ENCODE results near the gene C1QL1.
"Not testable (repeated sequence)": the region's sequence is repeated elsewhere in the genome, so short reads cannot be mapped to it uniquely, and the experiment has no call there.

The C1QL1 gene

DNA sequence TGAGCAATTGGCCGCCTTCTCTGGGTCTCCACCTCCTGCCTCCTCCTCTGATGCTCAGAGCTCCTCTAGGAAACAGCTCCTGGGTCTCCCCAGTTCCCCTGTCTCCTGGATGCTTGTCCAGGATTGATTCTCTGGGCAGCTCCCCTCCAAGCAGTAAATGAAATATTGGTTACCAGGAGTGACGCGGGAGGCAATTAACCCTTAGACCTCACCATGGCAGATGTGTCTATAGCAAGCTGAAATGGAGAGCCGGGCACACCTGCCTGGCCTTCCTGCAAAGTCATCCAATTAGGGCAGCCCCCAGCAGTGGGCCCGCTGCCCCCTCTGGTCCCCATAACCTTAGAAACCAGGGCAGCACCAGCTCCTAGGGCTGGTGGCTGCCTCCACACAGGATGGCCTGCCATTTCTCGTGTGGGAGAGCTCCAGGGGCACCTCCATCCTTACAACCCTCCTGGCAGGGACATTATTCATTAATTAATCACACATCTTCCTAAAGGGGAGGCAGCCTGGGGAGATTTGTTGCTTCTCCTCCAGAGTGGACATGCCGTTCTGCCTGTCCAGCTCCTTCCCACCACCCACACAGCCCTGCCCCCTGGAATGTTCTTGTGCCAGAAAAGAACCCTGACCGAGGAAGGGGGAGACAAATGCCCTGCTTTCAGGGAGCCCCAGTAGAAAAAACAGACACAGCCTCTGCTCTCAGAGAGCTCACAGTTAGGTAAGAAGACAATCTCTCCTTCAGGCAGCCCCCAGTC lies 12.3 kb downstream of the C1QL1 start:
- Histone ChIP-seq H2BK5ac (ENCODE audit: low read length) (no peak overlapping the region), H3K79me1 (ENCODE audit: low read length) (no peaks in the 10 kb centered on the region), H3K56ac (ENCODE audit: low read length) (no peak overlapping the region), H4K5ac (ENCODE audit: low read length) (no peak overlapping the region), H3K18ac (ENCODE audit: low read length) (no peak overlapping the region), H3K4me1 (ENCODE audit: control insufficient read depth, low read depth, low read length) (no peaks in the 10 kb centered on the region), H3K4me3 (ENCODE audit: low read length) (no peak overlapping the region), H3K23ac (ENCODE audit: low read length) (no peak overlapping the region), H3K9ac (ENCODE audit: low read length) (no peak overlapping the region), H3K27me3 (ENCODE audit: insufficient read depth, low read length, poor library complexity) (no peaks in the 10 kb centered on the region), H3K4me2 (ENCODE audit: low read length) (no peak overlapping the region), H3K79me2 (ENCODE audit: control insufficient read depth, insufficient read depth, low read length) (no peaks in the 10 kb centered on the region), H3K4ac (ENCODE audit: low read depth, low read length) (no peak overlapping the region), H3K27ac (ENCODE audit: low read depth, low read length) (no peak overlapping the region), H2BK15ac (replicated peaks; ENCODE audit: low read depth) (no peak overlapping the region), H3K36me3 (ENCODE audit: control insufficient read depth, insufficient read depth, low read length) (no peaks in the 10 kb centered on the region), H4K8ac (ENCODE audit: low read depth, low read length) (no peak overlapping the region), H2BK120ac (ENCODE audit: low read depth, low read length) (no peak overlapping the region), H2AK5ac (ENCODE audit: low read length) (no peak overlapping the region)
- DNase-seq, result no peak
- WGBS (ENCODE audit: extremely low coverage, insufficient coverage, low lambda C conversion rate), result no CpG with 5 or more reads among the region's 8 CpGs

DNA sequence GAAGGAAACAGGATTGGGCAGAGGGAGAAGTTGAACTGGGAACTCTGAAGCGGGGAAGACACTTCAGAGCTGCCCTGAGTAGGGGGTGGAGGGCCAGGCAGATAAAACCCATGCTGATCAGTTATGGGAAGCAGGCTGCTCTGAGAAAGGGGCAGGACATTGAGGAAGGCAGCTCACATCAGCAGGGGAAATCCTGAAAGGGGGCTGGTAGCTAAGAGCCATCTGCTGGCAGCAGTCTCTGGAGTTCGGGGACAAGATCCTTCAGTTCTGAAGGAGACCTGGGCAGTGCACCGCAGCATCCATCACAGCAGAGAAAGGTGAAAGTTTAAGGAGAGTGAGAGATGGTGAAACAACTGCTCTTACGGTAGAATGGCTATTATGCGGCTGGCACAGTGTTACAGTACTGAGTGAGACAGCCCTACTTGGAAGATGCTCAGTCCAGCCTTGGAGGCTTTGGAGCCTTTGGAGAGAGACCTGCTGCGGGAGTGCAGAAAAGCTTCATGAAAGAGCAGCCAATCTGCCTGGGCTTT lies 15.1 kb downstream of the C1QL1 start:
- Histone ChIP-seq H3K18ac (ENCODE audit: low read length) (no peak overlapping the region), H3K9ac (ENCODE audit: low read length) (no peak overlapping the region), H2BK5ac (ENCODE audit: low read length) (no peak overlapping the region), H3K36me3 (ENCODE audit: control insufficient read depth, insufficient read depth, low read length) (no peaks in the 10 kb centered on the region), H2BK120ac (ENCODE audit: low read depth, low read length) (no peak overlapping the region), H3K79me1 (ENCODE audit: low read length) (no peaks in the 10 kb centered on the region), H3K56ac (ENCODE audit: low read length) (no peak overlapping the region), H3K4me3 (ENCODE audit: low read length) (no peak overlapping the region), H3K4me1 (ENCODE audit: control insufficient read depth, low read depth, low read length) (peaks cover 3% of the 10 kb centered on the region), H3K27me3 (ENCODE audit: insufficient read depth, low read length, poor library complexity) (no peaks in the 10 kb centered on the region), H3K4me2 (ENCODE audit: low read length) (no peak overlapping the region), H4K8ac (ENCODE audit: low read depth, low read length) (no peak overlapping the region), H2AK5ac (ENCODE audit: low read length) (no peak overlapping the region), H2BK15ac (replicated peaks; ENCODE audit: low read depth) (no peak overlapping the region), H4K5ac (ENCODE audit: low read length) (no peak overlapping the region), H3K4ac (ENCODE audit: low read depth, low read length) (no peak overlapping the region), H3K79me2 (ENCODE audit: control insufficient read depth, insufficient read depth, low read length) (no peaks in the 10 kb centered on the region), H3K27ac (ENCODE audit: low read depth, low read length) (no peak overlapping the region), H3K23ac (ENCODE audit: low read length) (no peak overlapping the region)
- peak; percentile 49 for DNase-seq
- no CpG with 5 or more reads among the region's 6 CpGs for WGBS (ENCODE audit: extremely low coverage, insufficient coverage, low lambda C conversion rate)

DNA sequence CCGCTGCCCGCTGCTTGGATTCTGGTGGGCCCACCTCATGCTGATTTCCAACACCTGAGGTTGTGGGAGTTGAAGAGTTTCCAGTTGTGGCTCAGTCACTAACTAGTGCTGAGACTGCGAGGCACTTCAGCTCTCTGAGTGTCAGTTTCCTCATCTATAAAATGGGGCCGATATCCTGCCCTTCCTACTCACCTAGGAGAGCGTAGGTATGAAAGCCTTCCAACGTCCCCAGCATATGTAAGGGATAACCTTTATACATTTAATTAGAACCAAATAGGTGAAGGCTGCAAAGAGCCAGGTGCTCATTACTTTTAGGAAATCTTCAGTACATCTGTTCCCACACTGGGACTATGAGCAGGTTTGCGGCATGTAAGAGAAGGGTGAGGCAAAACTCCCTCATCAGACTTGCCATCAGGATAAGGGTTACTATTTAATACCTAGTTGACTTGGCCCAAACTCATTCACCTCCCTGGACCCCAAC lies 19.7 kb downstream of the C1QL1 start:
- peak overlapping the region; percentile 79 for H3K9ac ChIP-seq (ENCODE audit: low read length)
- H4K5ac ChIP-seq (ENCODE audit: low read length), result no peak overlapping the region
- no CpG with 5 or more reads among the region's 7 CpGs for WGBS (ENCODE audit: extremely low coverage, insufficient coverage, low lambda C conversion rate)
- no peak for DNase-seq
- H2AK5ac ChIP-seq (ENCODE audit: low read length), result no peak overlapping the region
- peak overlapping the region; percentile 39 for H3K4me3 ChIP-seq (ENCODE audit: low read length)
- H3K18ac ChIP-seq (ENCODE audit: low read length), result no peak overlapping the region
- H3K4me1 ChIP-seq (ENCODE audit: control insufficient read depth, low read depth, low read length), result peaks cover 4% of the 10 kb centered on the region
- H3K79me1 ChIP-seq (ENCODE audit: low read length), result peaks cover 3% of the 10 kb centered on the region
- H3K79me2 ChIP-seq (ENCODE audit: control insufficient read depth, insufficient read depth, low read length), result peaks cover 19% of the 10 kb centered on the region
- no peaks in the 10 kb centered on the region for H3K27me3 ChIP-seq (ENCODE audit: insufficient read depth, low read length, poor library complexity)
- no peaks in the 10 kb centered on the region for H3K36me3 ChIP-seq (ENCODE audit: control insufficient read depth, insufficient read depth, low read length)
- no peak overlapping the region for H3K27ac ChIP-seq (ENCODE audit: low read depth, low read length)
- peak overlapping the region; percentile 96 for H3K4me2 ChIP-seq (ENCODE audit: low read length)
- peak overlapping the region; percentile 89 for H3K56ac ChIP-seq (ENCODE audit: low read length)
- H2BK15ac ChIP-seq (replicated peaks; ENCODE audit: low read depth), result no peak overlapping the region
- no peak overlapping the region for H2BK120ac ChIP-seq (ENCODE audit: low read depth, low read length)
- no peak overlapping the region for H2BK5ac ChIP-seq (ENCODE audit: low read length)
- no peak overlapping the region for H4K8ac ChIP-seq (ENCODE audit: low read depth, low read length)
- no peak overlapping the region for H3K4ac ChIP-seq (ENCODE audit: low read depth, low read length)
- H3K23ac ChIP-seq (ENCODE audit: low read length), result peak overlapping the region; percentile 6

DNA sequence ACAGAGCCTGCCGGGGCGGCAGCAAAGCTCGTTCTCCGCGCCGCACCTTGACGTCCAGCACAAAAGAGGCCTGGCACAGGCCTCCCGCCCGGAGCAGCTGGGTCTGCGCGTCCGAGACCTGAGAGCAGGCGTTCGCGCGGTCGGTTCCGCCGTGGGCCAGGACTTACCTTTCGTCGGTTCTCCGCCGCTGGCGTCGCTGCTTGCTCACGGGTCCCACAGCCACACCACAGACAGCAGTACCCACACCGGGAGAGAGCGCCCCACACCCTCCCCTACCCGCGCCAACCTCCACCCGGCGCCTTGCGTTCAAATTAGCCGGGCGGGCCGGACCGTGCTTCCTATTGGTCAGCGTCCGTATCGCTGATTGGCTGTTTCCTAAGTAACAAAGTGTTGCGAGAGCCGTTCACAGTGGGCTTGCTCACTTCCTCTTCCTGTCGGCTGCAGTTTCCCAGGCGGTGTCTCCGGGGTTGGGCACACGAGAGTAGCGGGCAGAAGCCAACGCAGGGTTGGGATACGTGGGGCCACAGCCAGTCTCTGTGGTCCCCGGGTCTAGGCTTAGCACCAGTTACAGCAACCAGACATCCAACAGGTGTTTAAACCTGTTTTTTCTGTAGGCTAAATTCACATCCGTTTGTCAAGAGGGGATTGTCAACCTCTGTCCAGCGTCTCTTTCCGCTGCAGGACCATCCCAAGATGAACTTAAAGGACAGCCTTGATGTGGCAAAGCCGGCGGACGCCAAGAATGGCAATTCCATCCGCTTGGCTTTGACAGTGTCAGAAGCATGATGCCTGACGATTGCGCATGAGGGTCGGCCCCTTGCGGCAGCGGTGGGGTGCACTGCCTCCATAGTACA lies 20.4 kb downstream of the C1QL1 start, which contains the start of gene KIF18B:
Gene KIF18B, minus strand, starts transcription at position 313 of the 854 bp plus-strand sequence. CDS start 11,429 bp downstream, outside the sequence.
- WGBS (ENCODE audit: extremely low coverage, insufficient coverage, low lambda C conversion rate), result no CpG with 5 or more reads among the region's 62 CpGs
- Histone ChIP-seq H3K4me1 (ENCODE audit: control insufficient read depth, low read depth, low read length) (peaks cover 4% of the 10 kb centered on the region), H4K8ac (ENCODE audit: low read depth, low read length) (no peak within 1 kb of the TSS), H3K4me3 (ENCODE audit: low read length) (peak within 1 kb of the TSS; percentile 89), H3K4me2 (ENCODE audit: low read length) (peak within 1 kb of the TSS; percentile 96), H2BK5ac (ENCODE audit: low read length) (peak within 1 kb of the TSS; percentile 71), H3K23ac (ENCODE audit: low read length) (peak within 1 kb of the TSS; percentile 6), H3K56ac (ENCODE audit: low read length) (peak within 1 kb of the TSS; percentile 98), H3K79me1 (ENCODE audit: low read length) (peaks cover 4% of the 10 kb centered on the region), H3K4ac (ENCODE audit: low read depth, low read length) (peak within 1 kb of the TSS; percentile 17), H4K5ac (ENCODE audit: low read length) (peak within 1 kb of the TSS; percentile 97), H3K27ac (ENCODE audit: low read depth, low read length) (peak within 1 kb of the TSS; percentile 14), H3K27me3 (ENCODE audit: insufficient read depth, low read length, poor library complexity) (no peaks in the 10 kb centered on the region), H2BK15ac (replicated peaks; ENCODE audit: low read depth) (no peak within 1 kb of the TSS), H2AK5ac (ENCODE audit: low read length) (no peak within 1 kb of the TSS), H2BK120ac (ENCODE audit: low read depth, low read length) (no peak within 1 kb of the TSS), H3K9ac (ENCODE audit: low read length) (peak within 1 kb of the TSS; percentile 99), H3K36me3 (ENCODE audit: control insufficient read depth, insufficient read depth, low read length) (no peaks in the 10 kb centered on the region), H3K79me2 (ENCODE audit: control insufficient read depth, insufficient read depth, low read length) (peaks cover 21% of the 10 kb centered on the region), H3K18ac (ENCODE audit: low read length) (peak within 1 kb of the TSS; percentile 63)
- peak; percentile 98 for DNase-seq

DNA sequence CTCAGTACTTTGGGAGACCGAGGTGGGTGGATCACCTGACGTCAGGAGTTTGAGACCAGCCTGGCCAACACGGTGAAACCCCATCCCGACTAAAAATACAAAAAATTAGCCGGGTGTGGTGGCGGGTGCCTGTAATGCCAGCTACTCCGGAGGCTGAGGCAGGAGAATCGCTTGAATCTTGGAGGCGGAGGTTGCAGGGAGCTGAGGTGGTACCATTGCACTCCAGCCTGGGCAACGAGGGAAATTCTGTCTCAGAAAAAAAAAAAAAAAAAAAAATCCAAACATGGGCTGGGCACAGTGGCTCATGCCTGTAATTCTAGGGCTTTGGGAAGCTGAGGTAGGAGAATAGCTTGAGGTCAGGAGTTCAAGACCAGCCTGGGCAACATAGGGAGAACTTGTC lies 22.5 kb downstream of the C1QL1 start:
- H3K18ac ChIP-seq (ENCODE audit: low read length); H2BK5ac ChIP-seq (ENCODE audit: low read length); H3K9ac ChIP-seq (ENCODE audit: low read length); H3K23ac ChIP-seq (ENCODE audit: low read length); H3K4me2 ChIP-seq (ENCODE audit: low read length); H2BK120ac ChIP-seq (ENCODE audit: low read depth, low read length); H2BK15ac ChIP-seq (replicated peaks; ENCODE audit: low read depth); H3K36me3 ChIP-seq (ENCODE audit: control insufficient read depth, insufficient read depth, low read length); H3K4me3 ChIP-seq (ENCODE audit: low read length); H4K8ac ChIP-seq (ENCODE audit: low read depth, low read length); H3K27ac ChIP-seq (ENCODE audit: low read depth, low read length); H3K27me3 ChIP-seq (ENCODE audit: insufficient read depth, low read length, poor library complexity); H3K4ac ChIP-seq (ENCODE audit: low read depth, low read length); DNase-seq; H4K5ac ChIP-seq (ENCODE audit: low read length); H2AK5ac ChIP-seq (ENCODE audit: low read length); H3K56ac ChIP-seq (ENCODE audit: low read length); H3K4me1 ChIP-seq (ENCODE audit: control insufficient read depth, low read depth, low read length): not testable (repeated sequence)
- WGBS (ENCODE audit: extremely low coverage, insufficient coverage, low lambda C conversion rate), result no CpG with 5 or more reads among the region's 10 CpGs
- peaks cover 11% of the 10 kb centered on the region for H3K79me1 ChIP-seq (ENCODE audit: low read length)
- H3K79me2 ChIP-seq (ENCODE audit: control insufficient read depth, insufficient read depth, low read length), result peaks cover 34% of the 10 kb centered on the region

Data from mesendoderm (in vitro differentiated cells).